WTC11 (cell line): ENCODE results near the gene TAF10. TPM values are rescaled to one million over a fixed set of nuclear protein-coding genes. Genes with fewer than 3 reads are reported as not detected.

ENCODE experiments used
- ATAC-seq: fragments of 200-7000 bp; cut with Tn5 transposase; 2 replicates; pipeline ENCODE4 v1.10.0; 2021; ENCODE audit warnings: mild to moderate bottlenecking, moderate library complexity
- CTCF ChIA-PET: fragments of 300-600 bp; sonication (Branson Sonifier 250); formaldehyde crosslinking; loops from one replicate; lab custom pipeline; 2021; ENCODE audit warnings: antibody characterized with exemption; lab: Charles Lee
- POLR2A ChIA-PET: fragments of 350-600 bp; sonication (Branson Sonifier 250); formaldehyde crosslinking; loops from one replicate; lab custom pipeline; 2021; ENCODE audit warnings: antibody characterized with exemption; lab: Charles Lee
- DNase-seq: peaks from one replicate; pipeline ENCODE4 v3.0.0; 2021; ENCODE audit warnings: low spot score
- H3K27ac Mint-ChIP-seq: 2 replicates; pipeline ENCODE4 v1.8.0; 2021; ENCODE audit warnings: mixed read lengths
- H3K27me3 Mint-ChIP-seq: 2 replicates; pipeline ENCODE4 v1.8.0; 2021; ENCODE audit warnings: low read depth, mild to moderate bottlenecking, moderate library complexity, mixed read lengths
- H3K36me3 Mint-ChIP-seq: 2 replicates; pipeline ENCODE4 v1.8.0; 2021; ENCODE audit warnings: mixed read lengths
- H3K4me1 Mint-ChIP-seq: 2 replicates; pipeline ENCODE4 v1.8.0; 2022; ENCODE audit warnings: mixed read lengths
- H3K4me3 Mint-ChIP-seq: 2 replicates; pipeline ENCODE4 v1.8.0; 2021; ENCODE audit warnings: mild to moderate bottlenecking, moderate library complexity, mixed read lengths
- H3K9me3 Mint-ChIP-seq: 2 replicates; pipeline ENCODE4 v1.8.0; 2021; ENCODE audit warnings: mixed read lengths
- CDX4 ChIP-seq: fragments of 250-450 bp; sonication (Bioruptor Pico); IDR thresholded peaks from 2 replicates; pipeline ENCODE4 v1.9.0; 2021; ENCODE audit warnings: moderate library complexity, mild to moderate bottlenecking, inconsistent platforms, borderline replicate concordance
- E2F5 ChIP-seq: sonication (generic); formaldehyde crosslinking; IDR thresholded peaks from 2 replicates; pipeline ENCODE4 v1.8.1; 2022; ENCODE audit warnings: mild to moderate bottlenecking, moderate library complexity, missing genetic modification reagents
- FOXJ3 ChIP-seq: sonication (generic); formaldehyde crosslinking; IDR thresholded peaks from 2 replicates; pipeline ENCODE4 v1.9.0; 2021; ENCODE audit warnings: missing genetic modification reagents, mild to moderate bottlenecking, borderline replicate concordance
- FOXK1 ChIP-seq: sonication (generic); formaldehyde crosslinking; IDR thresholded peaks from 2 replicates; pipeline ENCODE4 v1.8.0; 2022; ENCODE audit warnings: mild to moderate bottlenecking, moderate library complexity, missing genetic modification reagents
- FOXP1 ChIP-seq: sonication (generic); formaldehyde crosslinking; IDR thresholded peaks from 2 replicates; pipeline ENCODE4 v1.8.0; 2022; ENCODE audit warnings: missing genetic modification reagents, mild to moderate bottlenecking, moderate library complexity, borderline replicate concordance
- HMGXB4 ChIP-seq: sonication (generic); formaldehyde crosslinking; IDR thresholded peaks from 2 replicates; pipeline ENCODE4 v1.8.1; 2023; ENCODE audit warnings: mild to moderate bottlenecking, moderate library complexity, missing genetic modification reagents
- NR1H2 ChIP-seq: sonication (generic); formaldehyde crosslinking; IDR thresholded peaks from 2 replicates; pipeline ENCODE4 v1.9.0; 2021; ENCODE audit warnings: mild to moderate bottlenecking, moderate library complexity, missing genetic modification reagents
- NR2C2 ChIP-seq: sonication (generic); formaldehyde crosslinking; IDR thresholded peaks from 2 replicates; pipeline ENCODE4 v1.8.0; 2022; ENCODE audit warnings: mild to moderate bottlenecking, missing genetic modification reagents
- SMAD4 ChIP-seq: sonication (generic); formaldehyde crosslinking; IDR thresholded peaks from 2 replicates; pipeline ENCODE4 v1.8.0; 2022; ENCODE audit warnings: mild to moderate bottlenecking, missing genetic modification reagents
- TEAD1 ChIP-seq: sonication (generic); formaldehyde crosslinking; IDR thresholded peaks from 2 replicates; pipeline ENCODE4 v1.8.0; 2022; ENCODE audit warnings: mild to moderate bottlenecking, missing genetic modification reagents
- ZBTB21 ChIP-seq: sonication (generic); formaldehyde crosslinking; IDR thresholded peaks from 2 replicates; pipeline ENCODE4 v1.8.1; 2023; ENCODE audit warnings: mild to moderate bottlenecking, missing genetic modification reagents, borderline replicate concordance
- ZBTB43 ChIP-seq: sonication (generic); formaldehyde crosslinking; IDR thresholded peaks from 2 replicates; pipeline ENCODE4 v1.8.1; 2023; ENCODE audit warnings: mild to moderate bottlenecking, missing genetic modification reagents
- ZNF263 ChIP-seq: sonication (generic); formaldehyde crosslinking; IDR thresholded peaks from 2 replicates; pipeline ENCODE4 v1.8.1; 2022; ENCODE audit warnings: low read depth, mild to moderate bottlenecking, moderate library complexity, missing genetic modification reagents
- ZNF317 ChIP-seq: sonication (generic); formaldehyde crosslinking; IDR thresholded peaks from 2 replicates; pipeline ENCODE4 v1.8.1; 2023; ENCODE audit warnings: low read depth, mild to moderate bottlenecking, moderate library complexity, missing genetic modification reagents, borderline replicate concordance
- ZNF416 ChIP-seq: fragments of 250-450 bp; sonication (Bioruptor Pico); IDR thresholded peaks from 2 replicates; pipeline ENCODE4 v1.9.0; 2021; ENCODE audit warnings: mild to moderate bottlenecking, inconsistent platforms
- ZNF532 ChIP-seq: fragments of 250-450 bp; sonication (Bioruptor Pico); IDR thresholded peaks from 2 replicates; pipeline ENCODE4 v1.9.0; 2021; ENCODE audit warnings: mild to moderate bottlenecking, borderline replicate concordance
- ZSCAN18 ChIP-seq: fragments of 250-450 bp; sonication (Bioruptor Pico); IDR thresholded peaks from 2 replicates; pipeline ENCODE4 v2.1.2; 2022; ENCODE audit warnings: mild to moderate bottlenecking, moderate library complexity
- total RNA-seq: library from RNA; stranded (reverse); gene quantifications from 3 replicates; pipeline ENCODE4 v1.2.3, GENCODE V29; 2021

TAF10 gene
- total RNA-seq, 1 experiment from 2014 or later = 165 TPM

GRCh38 chr11:6599449-6599848, 12.6 kb downstream of the TAF10 start (continued):
- no peak for TF ChIP-seq ZSCAN18 (CRISPR knock-in tag)
- no peak for TF ChIP-seq ZNF416 (CRISPR knock-in tag)

GRCh38 chr11:6598555-6598954, 13.5 kb downstream of the TAF10 start:
- Mint-ChIP-seq H3K9me3 (no peaks in the 10 kb centered on the region), H3K36me3 (peaks cover 19% of the 10 kb centered on the region), H3K27ac (no peak overlapping the region), H3K4me3 (no peak overlapping the region), H3K4me1 (peaks cover 6% of the 10 kb centered on the region; the same call in 1 of the 2 replicates)
- no peak for ATAC-seq
- ChIA-PET CTCF (interaction anchor here (1.1 kb wide), 1 partner anchor 27 kb away, joined by 3 read pairs; no protein-coding TSS in a partner anchor), POLR2A (no interaction called here)
- no peak for DNase-seq
- TF ChIP-seq HMGXB4 (CRISPR knock-in tag) (no peak), ZBTB43 (CRISPR knock-in tag) (no peak), NR1H2 (CRISPR knock-in tag) (no peak), ZNF317 (no peak), ZNF263 (CRISPR knock-in tag) (no peak), ZBTB21 (CRISPR knock-in tag) (no peak), ZNF532 (CRISPR knock-in tag) (no peak), NR2C2 (CRISPR knock-in tag) (no peak), CDX4 (no peak), FOXP1 (CRISPR knock-in tag) (no peak), FOXK1 (no peak), E2F5 (no peak), TEAD1 (CRISPR knock-in tag) (no peak), SMAD4 (CRISPR knock-in tag) (no peak), FOXJ3 (CRISPR knock-in tag) (no peak)
- TF ChIP-seq, all 79 proteins: peak for 0
- no peaks in the 10 kb centered on the region for H3K27me3 Mint-ChIP-seq
